Measurements from ENCODE around the gene C19orf53. TPM values are rescaled to one million over a fixed set of nuclear protein-coding genes. Genes with fewer than 3 reads are reported as not detected.

Gene C19orf53
- total RNA-seq, 1 donor from 2014 or later: 163 TPM

- intact Hi-C loops (cut with DNase I): no loop called here
- Histone ChIP-seq H3K4me3 (no peak overlapping the region), H3K36me3 (peaks cover 9 to 19% of the 10 kb centered on the region in 2 donors), H3K4me1 (no peaks in the 10 kb centered on the region), H3K9me3 (no peaks in the 10 kb centered on the region), H3K27ac (no peak overlapping the region), H3K27me3 (no peaks in the 10 kb centered on the region)
- no peak for TF ChIP-seq CTCF (IDR thresholded peaks at IDR 0.05)
- DNase-seq (ENCODE audit: low spot score in 2 of 2): no peak
Measured at GRCh38 chr19:13817018-13817614, 42.9 kb downstream of the C19orf53 start.

GRCh38 chr19:13817615-13818371 lies 43.5 kb downstream of the C19orf53 start:
- Histone ChIP-seq H3K27me3 (no peaks in the 10 kb centered on the region), H3K9me3 (no peaks in the 10 kb centered on the region), H3K27ac (no peak overlapping the region), H3K4me1 (peaks cover 0 to 4% of the 10 kb centered on the region in 2 donors), H3K4me3 (no peak overlapping the region), H3K36me3 (peaks cover 6 to 16% of the 10 kb centered on the region in 2 donors)
- intact Hi-C loops (cut with DNase I): no loop called here
- DNase-seq (ENCODE audit: low spot score in 2 of 2): peak in 1 of 2 donors; percentile 70
- no peak for TF ChIP-seq CTCF (IDR thresholded peaks at IDR 0.05)

GRCh38 chr19:13819238-13819637 lies 45.0 kb downstream of the C19orf53 start:
- DNase-seq (ENCODE audit: low spot score in 2 of 2): no peak
- intact Hi-C loops (cut with DNase I): no loop called here
- peaks cover 4 to 7% of the 10 kb centered on the region in 2 donors for H3K36me3 ChIP-seq
- no peak for TF ChIP-seq CTCF (IDR thresholded peaks at IDR 0.05)
- H3K4me3 ChIP-seq: no peak overlapping the region
- H3K9me3 ChIP-seq: no peaks in the 10 kb centered on the region
- H3K4me1 ChIP-seq: peaks cover 0 to 9% of the 10 kb centered on the region in 2 donors
- no peak overlapping the region for H3K27ac ChIP-seq
- H3K27me3 ChIP-seq: no peaks in the 10 kb centered on the region

- peaks cover 5 to 15% of the 10 kb centered on the region in 2 donors for H3K36me3 ChIP-seq
- H3K4me3 ChIP-seq: no peak overlapping the region
- no peaks in the 10 kb centered on the region for H3K9me3 ChIP-seq
- peak overlapping the region in 1 of 2 donors; percentile 82 for H3K27ac ChIP-seq
- H3K4me1 ChIP-seq: peaks cover 0 to 9% of the 10 kb centered on the region in 2 donors
- no peak for TF ChIP-seq CTCF (IDR thresholded peaks at IDR 0.05)
- intact Hi-C loops (cut with DNase I): loop anchor here (2.0 to 5.0 kb wide), 2 partner anchors 24 to 41 kb away; no protein-coding TSS in a partner anchor
- no peaks in the 10 kb centered on the region for H3K27me3 ChIP-seq
- DNase-seq (ENCODE audit: low spot score in 2 of 2): no peak
Measured at GRCh38 chr19:13821292-13821691, 47.0 kb downstream of the C19orf53 start.

- peaks cover 13 to 21% of the 10 kb centered on the region in 2 donors for H3K36me3 ChIP-seq
- intact Hi-C loops (cut with DNase I): loop anchor here (5.0 kb wide), 1 partner anchor 39 kb away; no protein-coding TSS in a partner anchor
- no peak for TF ChIP-seq CTCF (IDR thresholded peaks at IDR 0.05)
- no peak overlapping the region for H3K4me3 ChIP-seq
- H3K27ac ChIP-seq: peak overlapping the region; percentile 53 to 82
- H3K4me1 ChIP-seq: peaks cover 0 to 9% of the 10 kb centered on the region in 2 donors
- no peak for DNase-seq (ENCODE audit: low spot score in 2 of 2)
- H3K27me3 ChIP-seq: no peaks in the 10 kb centered on the region
- H3K9me3 ChIP-seq: no peaks in the 10 kb centered on the region
Measured at GRCh38 chr19:13823256-13823655, 49.0 kb downstream of the C19orf53 start.

All from ascending aorta (tissue), 2 donors.